Measurements from ENCODE around the gene SHFL.

The SHFL gene

DNA sequence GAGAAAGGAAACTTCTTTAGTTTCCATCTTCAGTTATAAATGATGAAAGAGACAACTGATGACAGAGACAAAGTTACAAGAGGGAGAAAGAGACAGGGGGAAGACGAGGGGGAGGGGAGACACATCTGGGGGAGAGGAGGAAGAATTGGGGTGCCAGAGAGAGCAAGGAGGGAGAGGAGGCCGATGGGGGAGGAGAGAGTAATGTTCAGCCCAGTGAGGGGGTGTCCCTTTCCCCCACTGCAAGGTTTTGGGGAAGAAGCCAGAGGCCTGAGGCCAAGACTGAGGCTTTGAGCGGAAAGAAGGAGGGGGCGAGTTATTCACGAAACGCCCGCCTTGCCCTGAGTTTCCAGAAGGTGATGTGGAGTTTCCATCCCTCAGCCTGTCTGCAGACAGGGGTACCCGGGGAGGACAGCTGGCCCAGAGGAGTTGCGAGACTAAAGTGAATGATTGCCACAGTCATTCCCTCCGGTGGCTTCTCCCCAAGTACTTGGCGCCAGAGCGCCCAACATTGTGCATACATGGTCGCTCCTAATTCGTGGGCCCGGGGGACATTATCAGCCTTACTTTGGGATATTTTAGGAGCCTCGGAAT, 19.5 kb downstream of the SHFL start:
- peak; percentile 78 for DNase-seq (ENCODE audit: low spot score)
- TF ChIP-seq, protein P1, sequence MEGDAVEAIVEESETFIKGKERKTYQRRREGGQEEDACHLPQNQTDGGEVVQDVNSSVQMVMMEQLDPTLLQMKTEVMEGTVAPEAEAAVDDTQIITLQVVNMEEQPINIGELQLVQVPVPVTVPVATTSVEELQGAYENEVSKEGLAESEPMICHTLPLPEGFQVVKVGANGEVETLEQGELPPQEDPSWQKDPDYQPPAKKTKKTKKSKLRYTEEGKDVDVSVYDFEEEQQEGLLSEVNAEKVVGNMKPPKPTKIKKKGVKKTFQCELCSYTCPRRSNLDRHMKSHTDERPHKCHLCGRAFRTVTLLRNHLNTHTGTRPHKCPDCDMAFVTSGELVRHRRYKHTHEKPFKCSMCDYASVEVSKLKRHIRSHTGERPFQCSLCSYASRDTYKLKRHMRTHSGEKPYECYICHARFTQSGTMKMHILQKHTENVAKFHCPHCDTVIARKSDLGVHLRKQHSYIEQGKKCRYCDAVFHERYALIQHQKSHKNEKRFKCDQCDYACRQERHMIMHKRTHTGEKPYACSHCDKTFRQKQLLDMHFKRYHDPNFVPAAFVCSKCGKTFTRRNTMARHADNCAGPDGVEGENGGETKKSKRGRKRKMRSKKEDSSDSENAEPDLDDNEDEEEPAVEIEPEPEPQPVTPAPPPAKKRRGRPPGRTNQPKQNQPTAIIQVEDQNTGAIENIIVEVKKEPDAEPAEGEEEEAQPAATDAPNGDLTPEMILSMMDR (IDR thresholded peaks at IDR 0.05; ENCODE audit: extremely low read depth, missing control alignments): no peak

DNA sequence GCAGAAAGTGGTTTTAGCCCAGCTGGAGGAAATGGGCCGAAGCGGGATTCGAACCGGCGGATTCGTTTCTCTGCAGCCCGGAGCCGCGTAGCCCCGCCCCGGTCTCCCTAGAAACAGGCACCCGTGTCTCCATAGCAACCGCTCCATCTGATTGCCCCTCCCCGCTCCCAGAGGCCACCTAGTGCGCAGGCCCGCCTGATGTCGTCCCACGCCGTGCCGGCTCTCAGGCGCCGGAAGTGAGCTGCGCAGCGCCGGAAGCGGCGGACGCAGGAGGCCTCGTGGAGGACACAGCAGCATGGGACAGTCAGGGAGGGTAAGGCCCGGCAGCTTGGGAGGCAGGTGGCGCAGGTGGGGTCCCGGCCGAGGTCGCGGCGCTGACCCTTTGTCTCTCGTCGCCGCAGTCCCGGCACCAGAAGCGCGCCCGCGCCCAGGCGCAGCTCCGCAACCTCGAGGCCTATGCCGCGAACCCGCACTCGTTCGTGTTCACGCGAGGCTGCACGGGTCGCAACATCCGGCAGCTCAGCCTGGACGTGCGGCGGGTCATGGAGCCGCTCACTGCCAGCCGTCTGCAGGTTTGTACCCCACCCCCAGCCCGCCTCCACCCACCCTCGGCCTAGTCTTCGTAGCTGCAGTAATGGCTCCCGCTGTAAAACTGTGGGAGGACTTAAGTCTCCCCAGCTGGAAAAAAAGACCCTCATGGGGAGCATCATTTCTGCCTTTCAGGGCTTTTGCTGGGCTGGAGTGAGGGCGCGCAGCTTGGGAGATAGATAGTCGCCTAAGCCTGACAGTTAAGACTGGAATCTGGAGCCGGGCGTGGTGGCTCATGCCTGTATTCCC, 20.2 kb downstream of the SHFL start, which contains the start of gene PPAN:
PPAN (plus strand) TSS at position 263 of the 837 bp plus-strand sequence; CDS start at position 296, 33 bp downstream.
- TF ChIP-seq, protein P1 (IDR thresholded peaks at IDR 0.05; ENCODE audit: extremely low read depth, missing control alignments): no peak
- DNase-seq (ENCODE audit: low spot score): peak; percentile 99

DNA sequence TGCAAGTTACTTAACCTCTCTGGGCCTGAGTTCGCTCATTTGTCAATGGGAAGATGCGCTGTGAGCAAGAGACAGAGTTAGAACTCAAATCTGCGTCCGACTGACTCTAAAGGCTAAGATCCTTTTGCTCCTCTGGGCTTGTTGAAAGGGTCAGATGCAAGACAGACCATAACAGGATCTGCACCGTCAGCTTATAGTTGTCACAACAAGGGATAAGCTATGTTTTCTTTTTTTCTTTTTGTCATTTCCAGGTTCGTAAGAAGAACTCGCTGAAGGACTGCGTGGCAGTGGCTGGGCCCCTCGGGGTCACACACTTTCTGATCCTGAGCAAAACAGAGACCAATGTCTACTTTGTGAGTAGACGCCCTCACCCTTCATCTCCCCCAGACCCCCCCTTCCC, 21.1 kb downstream of the SHFL start:
- TF ChIP-seq, protein P1 (IDR thresholded peaks at IDR 0.05; ENCODE audit: extremely low read depth, missing control alignments): no peak
- DNase-seq (ENCODE audit: low spot score): no peak

DNA sequence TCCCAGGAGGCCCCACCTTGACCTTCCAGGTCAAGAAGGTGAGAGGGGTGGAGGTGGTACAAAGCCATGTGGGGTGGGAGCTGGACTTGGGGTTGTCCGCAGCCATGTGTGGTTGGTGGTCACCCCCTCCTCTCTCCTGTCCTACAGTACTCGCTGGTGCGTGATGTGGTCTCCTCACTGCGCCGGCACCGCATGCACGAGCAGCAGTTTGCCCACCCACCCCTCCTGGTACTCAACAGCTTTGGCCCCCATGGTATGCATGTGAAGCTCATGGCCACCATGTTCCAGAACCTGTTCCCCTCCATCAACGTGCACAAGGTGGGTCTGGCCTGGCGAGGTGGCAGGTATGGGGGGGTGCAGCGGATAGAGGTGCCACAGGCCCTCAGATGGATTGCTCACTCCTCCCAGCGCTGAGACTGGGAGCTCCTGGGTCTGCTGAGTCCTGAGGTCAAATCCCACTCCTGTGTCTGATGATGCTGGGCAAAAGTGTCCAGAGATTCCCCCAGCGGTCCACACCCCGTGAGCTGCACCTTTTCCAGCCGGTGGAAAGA, 21.8 kb downstream of the SHFL start:
- DNase-seq (ENCODE audit: low spot score): no peak
- TF ChIP-seq, protein P1 (IDR thresholded peaks at IDR 0.05; ENCODE audit: extremely low read depth, missing control alignments): no peak

DNA sequence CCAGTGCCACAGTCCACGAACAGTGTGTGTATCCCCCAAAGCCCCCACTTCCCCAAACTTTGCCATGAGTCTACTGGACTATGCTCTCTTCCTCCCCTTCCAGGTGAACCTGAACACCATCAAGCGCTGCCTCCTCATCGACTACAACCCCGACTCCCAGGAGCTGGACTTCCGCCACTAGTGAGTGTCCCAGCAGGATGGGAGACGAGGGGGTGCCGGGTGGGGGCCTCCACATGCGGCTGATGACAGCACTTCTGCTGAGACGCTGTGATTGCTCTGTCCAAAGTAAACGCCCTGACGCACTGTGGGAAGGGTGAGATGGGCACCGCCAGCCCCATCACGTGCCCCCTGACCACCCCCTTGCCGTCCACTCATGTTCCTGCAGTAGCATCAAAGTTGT, 23.4 kb downstream of the SHFL start:
- no peak for DNase-seq (ENCODE audit: low spot score)
- TF ChIP-seq, protein P1 (IDR thresholded peaks at IDR 0.05; ENCODE audit: extremely low read depth, missing control alignments): no peak

DNA sequence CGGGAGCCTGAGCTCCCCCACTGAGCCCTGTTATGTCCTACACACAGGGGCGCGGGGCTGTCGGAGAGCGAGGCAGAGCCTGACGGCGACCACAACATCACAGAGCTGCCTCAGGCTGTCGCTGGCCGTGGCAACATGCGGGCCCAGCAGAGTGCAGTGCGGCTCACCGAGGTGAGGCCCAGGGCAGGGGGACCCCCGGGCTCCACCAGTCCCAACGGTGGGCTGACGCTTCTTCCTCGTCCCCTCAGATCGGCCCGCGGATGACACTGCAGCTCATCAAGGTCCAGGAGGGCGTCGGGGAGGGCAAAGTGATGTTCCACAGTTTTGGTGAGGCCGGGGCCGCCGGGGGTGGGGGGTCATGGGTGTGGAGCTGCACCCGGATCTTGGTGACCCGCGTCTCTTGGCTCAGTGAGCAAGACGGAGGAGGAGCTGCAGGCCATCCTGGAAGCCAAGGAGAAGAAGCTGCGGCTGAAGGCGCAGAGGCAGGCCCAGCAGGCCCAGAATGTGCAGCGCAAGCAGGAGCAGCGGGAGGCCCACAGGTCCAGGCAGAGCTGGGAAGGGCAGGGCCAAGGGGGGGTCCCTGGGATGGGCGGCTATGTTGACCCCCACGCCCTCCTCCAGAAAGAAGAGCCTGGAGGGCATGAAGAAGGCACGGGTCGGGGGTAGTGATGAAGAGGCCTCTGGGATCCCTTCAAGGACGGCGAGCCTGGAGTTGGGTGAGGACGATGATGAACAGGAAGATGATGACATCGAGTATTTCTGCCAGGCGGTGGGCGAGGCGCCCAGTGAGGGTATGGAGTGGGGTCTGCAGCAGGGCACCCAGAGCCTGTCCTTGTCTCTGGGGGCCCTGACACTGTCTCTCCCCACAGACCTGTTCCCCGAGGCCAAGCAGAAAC, 24.2 kb downstream of the SHFL start:
- TF ChIP-seq, protein P1 (IDR thresholded peaks at IDR 0.05; ENCODE audit: extremely low read depth, missing control alignments): no peak
- DNase-seq (ENCODE audit: low spot score): no peak

Data from GM20000 (cell line).